ENCODE data around the gene MED23.

MED23 gene

DNA sequence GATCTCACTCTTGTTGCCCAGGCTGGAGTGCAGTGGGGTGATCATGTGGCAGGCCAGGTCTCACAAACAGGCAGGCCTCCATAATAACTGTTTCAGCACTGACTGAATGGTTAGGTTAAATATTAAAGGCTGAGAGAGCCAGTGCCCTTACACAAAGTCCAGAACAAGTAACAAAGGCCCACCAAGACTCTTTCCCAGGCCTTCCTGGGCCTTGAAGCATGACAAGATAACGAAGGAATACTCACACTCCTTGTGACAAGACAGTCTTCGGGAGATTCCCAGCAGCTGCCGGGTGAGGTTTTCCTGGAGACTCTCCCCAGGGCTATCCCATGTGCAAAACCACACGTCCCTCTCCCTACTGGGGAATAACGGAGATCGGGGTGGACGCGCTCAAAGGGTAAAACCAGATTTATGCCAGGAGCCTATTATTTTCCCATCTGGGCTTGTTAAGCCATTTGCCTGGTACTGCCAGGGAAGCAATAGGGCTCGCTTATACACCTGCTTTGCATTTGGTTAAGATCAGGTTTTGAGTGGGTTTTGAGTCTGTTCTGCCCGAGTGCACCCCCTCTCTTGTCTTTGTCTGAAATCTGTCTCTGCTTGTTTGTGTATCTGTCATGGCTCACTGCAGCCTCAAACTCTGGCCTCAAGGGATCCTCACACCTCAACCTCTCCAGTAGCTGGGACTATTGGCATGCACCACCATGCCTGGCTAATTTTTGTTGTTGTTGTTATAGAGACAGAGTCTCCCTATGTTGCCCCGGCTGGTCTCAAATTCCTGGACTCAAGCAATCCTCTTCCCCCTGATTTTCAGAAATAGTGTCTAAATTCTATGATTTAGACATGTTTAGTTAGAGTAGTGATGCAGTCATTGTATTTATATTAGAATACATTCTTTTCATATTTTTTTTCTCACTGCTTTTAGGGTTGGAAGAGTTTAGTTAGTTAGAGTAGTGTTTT lies 7.6 kb upstream of the MED23 start:
- TF ChIP-seq NFIC (IDR thresholded peaks at IDR 0.05) (no peak), TEAD4 (IDR thresholded peaks at IDR 0.05) (no peak), CREB1 (IDR thresholded peaks at IDR 0.05; ENCODE audit: low read depth) (no peak), YY1 (IDR thresholded peaks at IDR 0.05; ENCODE audit: low read depth) (no peak), TAF1 (IDR thresholded peaks at IDR 0.05; ENCODE audit: low read depth) (no peak), CEBPB (IDR thresholded peaks at IDR 0.05) (no peak)

DNA sequence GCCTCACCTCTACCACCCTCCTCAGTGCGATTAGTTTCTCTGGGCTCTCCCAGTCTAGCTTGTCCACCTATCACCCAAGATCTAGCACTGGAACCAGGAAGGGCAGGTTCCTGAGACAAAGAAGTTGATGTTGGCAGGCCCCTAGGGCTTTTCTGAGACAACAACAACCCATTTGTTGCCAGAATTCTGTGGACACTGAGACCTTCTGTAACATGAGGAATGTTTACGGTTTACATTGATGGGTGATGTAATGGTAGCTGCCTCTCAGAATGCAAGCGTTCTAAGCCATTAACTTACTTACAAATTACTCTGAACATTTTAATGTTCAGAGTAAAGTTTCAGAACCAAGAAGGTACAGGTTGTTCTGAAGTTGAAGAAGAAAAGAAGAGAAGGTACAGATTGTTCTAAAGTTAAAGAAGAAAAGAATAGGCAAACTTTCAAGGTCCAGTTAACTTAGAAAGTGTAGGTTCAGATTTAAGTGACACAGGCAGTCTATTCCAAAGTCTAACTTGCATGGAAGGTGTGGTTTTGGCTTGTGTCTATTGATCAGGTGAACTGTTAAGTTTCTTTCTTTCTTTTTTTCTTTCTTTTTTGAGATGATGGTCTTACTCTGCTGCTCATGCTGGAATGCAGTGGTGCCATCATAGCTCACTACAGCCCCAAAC lies 3.7 kb upstream of the MED23 start:
- TF ChIP-seq FOXM1 (IDR thresholded peaks at IDR 0.05; ENCODE audit: borderline replicate concordance, low read depth) (no peak), NFIC (IDR thresholded peaks at IDR 0.05) (no peak), TAF1 (IDR thresholded peaks at IDR 0.05; ENCODE audit: low read depth) (no peak), RAD21 (IDR thresholded peaks at IDR 0.05; ENCODE audit: low read depth) (no peak), CREB1 (IDR thresholded peaks at IDR 0.05; ENCODE audit: low read depth) (no peak), TEAD4 (IDR thresholded peaks at IDR 0.05) (no peak), EP300 (IDR thresholded peaks at IDR 0.05; ENCODE audit: borderline replicate concordance) (no peak), EGR1 (IDR thresholded peaks at IDR 0.05) (no peak)
- TF ChIP-seq, protein P1, sequence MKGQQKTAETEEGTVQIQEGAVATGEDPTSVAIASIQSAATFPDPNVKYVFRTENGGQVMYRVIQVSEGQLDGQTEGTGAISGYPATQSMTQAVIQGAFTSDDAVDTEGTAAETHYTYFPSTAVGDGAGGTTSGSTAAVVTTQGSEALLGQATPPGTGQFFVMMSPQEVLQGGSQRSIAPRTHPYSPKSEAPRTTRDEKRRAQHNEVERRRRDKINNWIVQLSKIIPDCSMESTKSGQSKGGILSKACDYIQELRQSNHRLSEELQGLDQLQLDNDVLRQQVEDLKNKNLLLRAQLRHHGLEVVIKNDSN (IDR thresholded peaks at IDR 0.05), result no peak

DNA sequence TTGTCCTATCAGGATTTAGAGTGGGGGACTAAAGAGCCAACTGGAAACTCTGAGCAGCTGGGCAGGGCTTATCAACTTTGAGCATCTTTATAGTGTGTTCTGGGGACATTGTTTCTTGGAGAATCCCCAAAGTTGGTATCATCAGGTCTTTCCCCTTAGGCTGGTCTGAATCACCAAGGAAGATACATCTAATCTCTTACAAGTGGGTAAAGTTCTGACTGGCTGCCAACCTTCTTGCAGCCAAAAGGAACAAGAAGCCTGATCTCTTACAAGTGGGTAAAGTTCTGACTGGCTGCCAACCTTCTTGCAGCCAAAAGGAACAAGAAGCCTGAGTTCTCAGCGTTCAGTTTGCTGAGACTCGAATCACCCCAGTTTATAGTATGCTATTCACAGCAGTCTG lies 1.6 kb upstream of the MED23 start:
- TF ChIP-seq EP300 (IDR thresholded peaks at IDR 0.05; ENCODE audit: borderline replicate concordance), result no peak
- TF ChIP-seq CEBPB (IDR thresholded peaks at IDR 0.05), result no peak
- no peak for TF ChIP-seq RAD21 (IDR thresholded peaks at IDR 0.05; ENCODE audit: low read depth)
- no peak for TF ChIP-seq CREB1 (IDR thresholded peaks at IDR 0.05; ENCODE audit: low read depth)
- no peak for TF ChIP-seq TCF12 (IDR thresholded peaks at IDR 0.05; ENCODE audit: low read depth)
- TF ChIP-seq, protein P2, sequence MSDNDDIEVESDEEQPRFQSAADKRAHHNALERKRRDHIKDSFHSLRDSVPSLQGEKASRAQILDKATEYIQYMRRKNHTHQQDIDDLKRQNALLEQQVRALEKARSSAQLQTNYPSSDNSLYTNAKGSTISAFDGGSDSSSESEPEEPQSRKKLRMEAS (IDR thresholded peaks at IDR 0.05), result no peak
- no peak for TF ChIP-seq YY1 (IDR thresholded peaks at IDR 0.05; ENCODE audit: low read depth)
- TF ChIP-seq ZBTB7A (IDR thresholded peaks at IDR 0.05; ENCODE audit: low read depth), result no peak
- no peak for TF ChIP-seq TEAD4 (IDR thresholded peaks at IDR 0.05)
- TF ChIP-seq TAF1 (IDR thresholded peaks at IDR 0.05; ENCODE audit: low read depth), result no peak
- TF ChIP-seq, protein P1 (IDR thresholded peaks at IDR 0.05), result no peak
- no peak for TF ChIP-seq EGR1 (IDR thresholded peaks at IDR 0.05)
- TF ChIP-seq NFIC (IDR thresholded peaks at IDR 0.05), result no peak
- TF ChIP-seq FOXM1 (IDR thresholded peaks at IDR 0.05; ENCODE audit: borderline replicate concordance, low read depth), result no peak

DNA sequence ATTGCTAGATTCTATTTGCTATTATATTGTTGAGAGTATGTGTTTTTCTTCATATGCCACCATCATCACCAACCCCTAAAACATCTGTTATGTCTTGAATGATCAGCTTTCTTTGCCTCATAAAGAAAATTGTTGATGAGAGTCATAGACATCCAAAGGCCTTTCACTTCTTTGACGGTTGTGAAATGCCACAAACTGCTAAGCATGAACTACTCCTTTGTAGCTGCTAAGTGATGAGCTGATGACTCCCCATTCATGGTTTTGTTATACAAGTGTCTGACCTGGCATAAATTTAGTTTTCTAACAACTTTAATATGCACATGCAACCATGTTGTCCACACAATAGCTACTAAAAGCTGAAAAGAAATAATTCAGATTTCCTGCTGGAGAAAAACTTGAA lies 684 bp upstream of the MED23 start:
- TF ChIP-seq NFIC (IDR thresholded peaks at IDR 0.05) (no peak), TAF1 (IDR thresholded peaks at IDR 0.05; ENCODE audit: low read depth) (no peak), CEBPB (IDR thresholded peaks at IDR 0.05) (no peak), RAD21 (IDR thresholded peaks at IDR 0.05; ENCODE audit: low read depth) (no peak), EP300 (IDR thresholded peaks at IDR 0.05; ENCODE audit: borderline replicate concordance) (no peak), EGR1 (IDR thresholded peaks at IDR 0.05) (no peak), TEAD4 (IDR thresholded peaks at IDR 0.05) (no peak), ZBTB7A (IDR thresholded peaks at IDR 0.05; ENCODE audit: low read depth) (no peak), CREB1 (IDR thresholded peaks at IDR 0.05; ENCODE audit: low read depth) (no peak)
- TF ChIP-seq, protein P1 (IDR thresholded peaks at IDR 0.05), result no peak

GRCh38 chr6:131615275-131615674 lies 12.8 kb downstream of the MED23 start:
- no peak for TF ChIP-seq YY1 (IDR thresholded peaks at IDR 0.05; ENCODE audit: low read depth)
- no peak for TF ChIP-seq ZBTB7A (IDR thresholded peaks at IDR 0.05; ENCODE audit: low read depth)
- TF ChIP-seq, protein P2 (IDR thresholded peaks at IDR 0.05), result no peak
- TF ChIP-seq EGR1 (IDR thresholded peaks at IDR 0.05), result no peak
- no peak for TF ChIP-seq TEAD4 (IDR thresholded peaks at IDR 0.05)
- TF ChIP-seq RAD21 (IDR thresholded peaks at IDR 0.05; ENCODE audit: low read depth), result no peak
- no peak for TF ChIP-seq TAF1 (IDR thresholded peaks at IDR 0.05; ENCODE audit: low read depth)
- TF ChIP-seq EP300 (IDR thresholded peaks at IDR 0.05; ENCODE audit: borderline replicate concordance), result no peak

- TF ChIP-seq TCF12 (IDR thresholded peaks at IDR 0.05; ENCODE audit: low read depth), result no peak
- TF ChIP-seq NFIC (IDR thresholded peaks at IDR 0.05), result no peak
- no peak for TF ChIP-seq EGR1 (IDR thresholded peaks at IDR 0.05)
- no peak for TF ChIP-seq ZBTB7A (IDR thresholded peaks at IDR 0.05; ENCODE audit: low read depth)
- TF ChIP-seq, protein P1 (IDR thresholded peaks at IDR 0.05), result no peak
- TF ChIP-seq, protein P2 (IDR thresholded peaks at IDR 0.05), result no peak
- TF ChIP-seq TEAD4 (IDR thresholded peaks at IDR 0.05), result no peak
- TF ChIP-seq EP300 (IDR thresholded peaks at IDR 0.05; ENCODE audit: borderline replicate concordance), result no peak
- TF ChIP-seq RAD21 (IDR thresholded peaks at IDR 0.05; ENCODE audit: low read depth), result no peak
- no peak for TF ChIP-seq TAF1 (IDR thresholded peaks at IDR 0.05; ENCODE audit: low read depth)
- TF ChIP-seq FOXM1 (IDR thresholded peaks at IDR 0.05; ENCODE audit: borderline replicate concordance, low read depth), result no peak
- TF ChIP-seq CEBPB (IDR thresholded peaks at IDR 0.05), result no peak
- TF ChIP-seq REST (IDR thresholded peaks at IDR 0.05; ENCODE audit: low read depth), result no peak
- TF ChIP-seq CREB1 (IDR thresholded peaks at IDR 0.05; ENCODE audit: low read depth), result no peak
- no peak for TF ChIP-seq YY1 (IDR thresholded peaks at IDR 0.05; ENCODE audit: low read depth)
Observed at GRCh38 chr6:131613296-131613925, 14.6 kb downstream of the MED23 start.
